Activated CD4-positive, alpha-beta T cell treated with anti-CD3 and anti-CD28 coated beads for 1 hour (primary cell): ENCODE measurements around the gene FIZ1.

ENCODE experiments used
- DNase-seq: peaks from one replicate; pipeline ENCODE4 v3.0.0-alpha.2; 2020

Gene FIZ1

DNA sequence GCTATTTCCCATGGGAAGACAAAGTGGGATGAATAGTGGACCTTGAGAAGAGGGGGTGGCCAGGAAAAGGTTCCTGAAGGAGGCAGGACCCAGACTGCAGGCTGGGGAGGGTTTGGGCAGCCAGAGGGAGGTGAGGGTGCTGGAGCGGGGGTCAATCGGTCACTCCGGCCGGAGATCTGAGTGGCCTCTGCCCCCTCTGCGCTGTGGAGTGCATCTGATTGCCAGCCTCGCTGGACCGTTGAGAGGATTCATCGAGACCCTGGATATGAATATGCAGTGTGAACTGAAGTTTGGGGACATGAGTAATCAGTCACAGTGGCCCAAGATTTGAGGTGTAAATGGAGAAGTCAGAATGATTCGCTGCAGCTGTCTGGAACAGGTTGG, 36.0 kb upstream of the FIZ1 start:
- no peak for DNase-seq

GRCh38 chr19:55633861-55634260, 34.5 kb upstream of the FIZ1 start:
- no peak for DNase-seq

- DNase-seq = peak; percentile 68
Observed at GRCh38 chr19:55632463-55632834, 33.1 kb upstream of the FIZ1 start.

DNA sequence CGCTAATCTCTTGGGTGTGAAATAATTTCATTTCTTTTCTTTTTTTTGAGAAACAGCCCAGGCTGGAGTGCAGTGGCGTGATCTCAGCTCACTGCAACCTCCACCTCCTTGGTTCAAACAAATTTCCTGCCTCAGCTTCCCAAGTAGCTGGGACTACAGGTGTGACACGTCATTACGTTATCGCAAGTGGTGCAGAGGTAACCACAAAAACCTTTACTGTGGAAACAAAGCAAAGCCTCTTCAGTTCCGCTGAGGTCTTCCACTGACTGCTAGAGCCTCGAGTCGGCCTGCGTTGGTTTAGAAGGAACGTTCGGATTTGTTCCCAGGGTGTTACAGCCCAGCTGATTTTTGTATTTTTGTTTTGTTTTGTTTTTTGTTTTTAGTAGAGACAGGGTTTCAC, 27.0 kb upstream of the FIZ1 start:
- no peak for DNase-seq

GRCh38 chr19:55625004-55625326, 25.6 kb upstream of the FIZ1 start:
- DNase-seq = no peak

DNA sequence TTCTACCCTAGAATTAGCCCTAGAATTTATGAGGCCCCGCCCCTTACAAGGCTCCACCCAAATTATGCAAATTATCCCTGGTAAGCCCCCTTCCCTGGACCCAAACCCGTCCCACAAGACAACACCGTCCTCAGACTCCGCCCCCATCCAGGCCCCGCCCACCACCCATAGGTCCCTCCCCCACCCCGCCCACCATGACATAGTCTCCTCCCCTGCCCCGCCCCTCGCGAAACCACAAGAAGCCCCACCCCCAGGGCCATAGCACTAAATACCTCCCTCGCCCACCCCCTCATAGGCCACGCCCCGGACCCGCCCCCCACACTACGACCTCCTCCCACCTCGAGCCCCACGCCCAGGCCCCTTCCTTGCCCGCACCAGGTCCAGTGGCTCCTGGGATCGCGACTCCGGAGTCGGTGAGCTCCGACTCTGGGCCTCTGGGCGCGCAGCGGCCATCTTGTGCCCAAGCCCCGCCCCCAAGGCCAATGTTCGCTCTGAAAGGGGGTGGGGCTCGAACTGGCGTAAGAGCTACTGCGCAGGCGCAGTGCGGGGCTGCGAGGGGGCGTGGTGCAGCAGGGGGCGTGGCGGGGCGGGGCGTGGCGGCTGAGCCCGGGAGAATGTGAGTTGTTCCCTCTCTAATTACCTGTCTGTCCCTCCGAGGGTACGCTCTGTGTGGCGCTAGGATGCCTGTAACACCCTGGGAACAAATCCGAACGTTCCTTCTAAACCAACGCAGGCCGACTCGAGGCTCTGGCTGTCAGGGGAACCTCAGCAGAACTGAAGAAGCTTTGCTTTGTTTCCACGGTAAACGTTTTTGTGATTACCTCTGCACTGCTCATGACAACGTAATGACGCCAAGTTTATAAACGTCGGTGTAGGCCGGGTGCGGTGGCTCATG, 25.0 kb upstream of the FIZ1 start, which contains the start of gene ZNF784:
Gene ZNF784, minus strand, starts transcription at position 458 of the 895 bp plus-strand sequence. Its CDS starts 5 bp downstream, at position 453.
- peak; percentile 94 for DNase-seq

- no peak for DNase-seq
Observed at GRCh38 chr19:55623561-55623960, 24.2 kb upstream of the FIZ1 start.

DNA sequence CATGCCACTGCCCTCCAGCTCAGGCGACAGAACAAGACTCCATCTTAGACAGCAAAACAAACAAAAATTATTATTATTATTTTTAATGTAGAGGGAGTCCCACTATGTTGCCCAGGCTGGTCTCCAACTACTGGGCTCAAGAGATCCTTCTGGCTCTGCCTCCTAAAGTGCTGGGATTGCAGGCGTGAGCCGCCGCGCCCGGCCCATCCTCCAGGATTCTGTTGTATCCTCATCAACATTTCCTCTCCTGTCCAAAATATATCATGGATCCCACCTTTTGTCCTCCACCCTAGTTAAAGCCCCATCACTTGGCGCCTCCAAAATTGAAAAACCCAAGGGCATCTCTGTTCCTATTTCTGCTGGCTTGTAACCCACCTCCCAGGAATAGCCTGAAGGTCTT, 23.8 kb upstream of the FIZ1 start:
- no peak for DNase-seq

GRCh38 chr19:55622242-55622969, 23.1 kb upstream of the FIZ1 start:
- DNase-seq = no peak

GRCh38 chr19:55621673-55622231, 22.4 kb upstream of the FIZ1 start:
- DNase-seq = no peak

DNA sequence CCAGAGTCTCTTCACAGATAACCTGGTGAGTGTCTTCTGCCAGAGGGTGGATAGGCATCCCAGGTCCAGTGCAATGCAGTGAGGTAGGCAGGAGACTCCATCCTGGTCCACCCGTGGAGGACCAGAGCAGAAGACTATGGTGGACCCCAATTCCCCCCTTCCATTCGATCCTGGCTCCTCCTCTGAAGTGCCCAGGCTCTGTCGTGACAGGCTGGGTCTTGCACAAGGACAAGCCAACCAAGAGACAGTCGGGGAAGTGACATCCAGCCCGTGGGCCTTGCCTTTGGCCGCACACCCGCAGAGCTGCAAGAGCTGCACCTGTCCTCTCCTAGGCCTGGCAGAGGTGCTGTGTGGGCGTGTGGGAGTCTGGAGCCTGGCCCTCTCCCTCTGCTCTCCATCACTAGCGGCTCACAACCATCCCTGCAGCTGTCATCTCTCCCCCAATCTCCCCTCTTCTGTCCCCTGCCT, 21.9 kb upstream of the FIZ1 start:
- DNase-seq = no peak

DNA sequence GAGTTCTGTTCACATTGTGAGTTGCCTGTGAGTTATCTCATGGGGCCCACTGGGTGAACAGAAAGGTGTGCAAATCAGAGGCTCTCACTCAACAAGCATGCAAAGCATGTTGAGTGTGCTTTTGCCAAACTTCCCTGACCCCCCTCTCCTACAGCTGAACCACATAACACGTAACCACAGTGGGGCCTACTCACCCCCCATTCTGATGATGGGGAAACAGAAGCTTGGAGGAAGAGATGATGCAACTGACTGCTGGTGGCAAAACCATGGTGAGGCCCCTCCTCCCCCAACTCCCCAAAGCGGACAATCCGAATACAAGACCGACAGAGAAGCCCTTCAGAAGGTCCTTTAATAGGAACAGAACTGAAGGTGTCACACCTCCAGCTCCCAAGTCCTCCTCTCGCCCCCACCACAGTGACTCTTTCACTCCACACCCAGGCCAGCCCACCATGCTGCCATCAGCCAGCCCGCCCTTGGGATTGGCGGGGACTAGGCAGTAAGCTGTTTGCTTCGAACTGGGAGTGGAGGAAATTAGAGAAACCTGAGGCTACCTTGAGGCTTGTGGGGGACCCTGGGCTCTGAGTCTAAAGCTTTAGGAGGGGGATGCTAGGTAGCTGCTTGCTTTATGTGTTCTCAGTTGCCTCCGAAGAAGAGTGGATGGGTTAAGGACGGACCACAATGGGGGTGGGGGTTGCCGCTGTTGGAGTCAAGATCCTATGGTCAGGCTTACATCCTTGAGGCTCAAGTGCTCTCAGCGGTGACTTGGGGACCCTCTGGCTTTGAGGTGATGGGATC, 21.3 kb upstream of the FIZ1 start:
- DNase-seq = no peak

GRCh38 chr19:55619286-55619685, 20.0 kb upstream of the FIZ1 start:
- no peak for DNase-seq

DNA sequence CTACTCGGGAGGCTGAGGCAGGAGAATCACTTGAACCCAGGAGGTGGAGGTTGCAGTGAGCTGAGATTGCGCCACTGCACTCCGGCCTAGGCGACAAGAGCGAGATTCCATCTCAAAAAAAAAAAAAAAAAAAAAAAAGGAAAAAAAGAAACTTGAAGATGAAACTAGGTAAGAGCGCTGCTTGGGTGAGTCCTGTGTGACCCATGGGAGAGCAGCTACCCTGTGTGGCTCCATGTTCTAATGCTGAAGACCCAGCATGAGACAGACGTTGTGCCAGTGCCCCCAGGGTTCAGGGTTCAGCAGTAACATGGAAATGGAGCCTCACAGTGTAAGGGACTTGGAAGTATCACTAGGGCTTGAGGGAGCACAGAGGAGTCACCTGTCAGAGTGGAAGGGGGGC, 19.1 kb upstream of the FIZ1 start:
- DNase-seq = no peak

DNA sequence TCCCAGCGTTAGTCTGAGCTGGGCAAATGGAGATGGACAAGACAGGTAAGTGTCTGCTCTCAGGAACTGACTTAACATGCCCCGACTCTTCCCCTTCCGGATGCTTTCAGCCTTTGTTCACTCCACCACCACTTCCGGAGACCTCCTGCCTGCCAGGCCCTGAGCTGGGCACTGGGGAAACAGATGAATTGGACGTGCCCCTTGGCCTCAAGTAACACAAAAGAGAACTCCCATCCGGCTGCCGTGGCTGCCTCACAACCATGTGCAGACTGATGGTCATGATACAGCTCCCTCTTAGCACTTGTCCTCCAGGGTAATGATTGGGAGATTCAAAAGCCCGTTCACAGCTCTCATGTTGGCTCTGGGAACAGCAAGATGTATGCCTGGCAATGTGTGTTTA, 18.1 kb upstream of the FIZ1 start:
- DNase-seq = no peak

DNA sequence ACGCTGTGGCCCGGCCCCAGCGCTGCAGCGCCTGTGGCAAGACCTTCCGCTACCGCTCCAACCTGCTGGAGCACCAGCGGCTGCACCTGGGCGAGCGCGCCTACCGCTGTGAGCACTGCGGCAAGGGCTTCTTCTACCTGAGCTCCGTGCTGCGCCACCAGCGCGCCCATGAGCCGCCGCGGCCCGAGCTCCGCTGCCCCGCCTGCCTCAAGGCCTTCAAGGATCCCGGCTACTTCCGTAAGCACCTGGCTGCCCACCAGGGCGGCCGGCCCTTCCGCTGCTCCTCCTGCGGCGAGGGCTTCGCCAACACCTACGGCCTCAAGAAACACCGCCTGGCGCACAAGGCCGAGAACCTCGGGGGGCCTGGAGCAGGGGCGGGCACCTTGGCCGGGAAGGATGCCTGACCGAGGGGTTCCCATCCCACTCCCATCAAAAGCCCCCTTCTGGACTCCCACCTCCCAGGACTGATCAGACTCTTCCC, 17.1 kb upstream of the FIZ1 start:
- DNase-seq = no peak

- no peak for DNase-seq
Observed at GRCh38 chr19:55615543-55616394, 16.5 kb upstream of the FIZ1 start.

- no peak for DNase-seq
Observed at GRCh38 chr19:55614711-55615542, 15.6 kb upstream of the FIZ1 start.

DNA sequence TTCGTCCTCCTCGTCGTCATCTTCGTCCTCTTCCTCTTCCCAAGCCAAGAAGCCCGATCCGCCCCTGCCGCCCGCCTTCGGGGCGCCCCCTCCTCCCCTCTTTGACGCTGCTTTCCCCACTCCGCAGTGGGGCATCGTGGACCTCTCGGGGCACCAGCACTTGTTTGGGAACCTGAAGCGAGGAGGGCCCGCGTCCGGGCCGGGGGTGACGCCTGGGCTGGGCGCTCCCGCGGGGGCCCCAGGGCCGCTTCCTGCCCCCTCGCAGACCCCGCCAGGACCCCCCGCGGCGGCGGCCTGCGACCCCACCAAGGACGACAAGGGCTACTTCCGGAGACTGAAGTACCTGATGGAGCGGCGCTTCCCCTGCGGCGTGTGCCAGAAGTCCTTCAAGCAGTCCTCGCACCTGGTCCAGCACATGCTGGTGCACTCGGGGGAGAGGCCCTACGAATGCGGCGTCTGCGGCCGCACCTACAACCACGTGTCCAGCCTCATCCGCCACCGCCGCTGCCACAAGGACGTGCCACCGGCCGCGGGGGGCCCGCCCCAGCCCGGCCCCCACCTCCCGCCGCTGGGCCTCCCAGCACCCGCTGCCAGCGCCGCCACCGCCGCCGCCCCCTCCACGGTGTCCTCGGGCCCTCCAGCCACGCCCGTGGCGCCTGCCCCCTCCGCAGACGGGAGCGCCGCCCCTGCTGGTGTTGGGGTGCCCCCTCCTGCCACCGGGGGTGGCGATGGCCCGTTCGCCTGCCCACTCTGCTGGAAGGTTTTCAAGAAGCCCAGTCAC, 14.8 kb upstream of the FIZ1 start:
- DNase-seq = no peak

GRCh38 chr19:55613396-55613795, 14.1 kb upstream of the FIZ1 start:
- DNase-seq = no peak
